Measurements from ENCODE around the gene HDAC9.

Gene HDAC9

GRCh38 chr7:18663321-18663720 lies 167.8 kb downstream of the HDAC9 start:
- no peak for DNase-seq (ENCODE audit: low read depth)

DNA sequence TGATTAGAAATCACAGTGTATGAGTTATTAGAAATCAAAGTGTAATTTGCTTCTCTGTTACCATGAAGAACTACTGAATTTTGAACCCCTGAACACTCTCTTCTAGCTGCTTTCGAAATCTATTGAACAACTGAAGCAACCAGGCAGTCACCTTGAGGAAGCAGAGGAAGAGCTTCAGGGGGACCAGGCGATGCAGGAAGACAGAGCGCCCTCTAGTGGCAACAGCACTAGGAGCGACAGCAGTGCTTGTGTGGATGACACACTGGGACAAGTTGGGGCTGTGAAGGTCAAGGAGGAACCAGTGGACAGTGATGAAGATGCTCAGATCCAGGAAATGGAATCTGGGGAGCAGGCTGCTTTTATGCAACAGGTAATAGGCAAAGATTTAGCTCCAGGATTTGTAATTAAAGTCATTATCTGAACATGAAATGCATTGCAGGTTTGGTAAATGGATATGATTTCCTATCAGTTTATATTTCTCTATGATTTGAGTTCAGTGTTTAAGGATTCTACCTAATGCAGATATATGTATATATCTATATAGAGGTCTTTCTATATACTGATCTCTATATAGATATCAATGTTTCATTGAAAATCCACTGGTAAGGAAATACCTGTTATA lies 170.7 kb downstream of the HDAC9 start:
- peak; percentile 35 for DNase-seq (ENCODE audit: low read depth)

DNA sequence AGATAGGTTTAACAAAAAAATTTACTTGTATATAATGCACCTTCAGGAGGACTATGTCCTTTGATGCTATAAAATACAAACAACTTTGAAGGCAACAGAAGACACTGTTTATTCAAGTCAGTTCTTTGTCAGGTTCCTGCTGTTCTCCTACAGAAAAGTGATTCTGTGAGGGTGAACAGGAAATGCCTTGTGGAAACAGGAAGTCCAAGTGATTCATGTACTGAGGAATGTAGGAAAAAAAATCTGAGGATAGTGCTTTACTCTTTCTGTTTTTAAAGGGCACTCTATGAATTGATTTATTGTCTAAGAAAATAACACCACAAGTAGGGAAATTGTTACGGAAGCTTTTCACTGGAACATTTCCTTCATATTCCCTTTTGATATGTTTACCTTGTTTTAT lies 171.9 kb downstream of the HDAC9 start:
- no peak for DNase-seq (ENCODE audit: low read depth)

GRCh38 chr7:18671176-18671575 lies 175.6 kb downstream of the HDAC9 start:
- DNase-seq (ENCODE audit: low read depth) = no peak

GRCh38 chr7:18675579-18675978 lies 180.0 kb downstream of the HDAC9 start:
- no peak for DNase-seq (ENCODE audit: low read depth)

DNA sequence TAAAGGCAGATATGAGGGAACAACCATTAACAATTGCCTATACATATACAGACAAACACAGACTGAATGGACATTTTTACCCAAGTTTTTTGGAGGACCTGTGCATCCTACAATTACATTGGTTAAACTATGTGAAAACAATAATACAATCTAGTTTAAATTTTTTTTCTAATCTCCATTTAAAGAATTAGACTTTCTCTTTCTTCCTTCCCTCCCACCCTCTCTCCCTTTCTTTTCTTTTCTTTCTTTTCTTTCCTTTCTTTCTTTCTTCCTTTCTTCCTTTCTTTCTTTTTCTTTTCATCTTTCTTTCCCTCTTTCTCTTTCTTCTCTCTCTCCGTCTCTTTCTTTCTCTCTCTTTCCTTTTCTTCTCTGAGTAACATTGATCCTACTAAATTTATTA lies 183.7 kb downstream of the HDAC9 start:
- DNase-seq (ENCODE audit: low read depth) = no peak

DNA sequence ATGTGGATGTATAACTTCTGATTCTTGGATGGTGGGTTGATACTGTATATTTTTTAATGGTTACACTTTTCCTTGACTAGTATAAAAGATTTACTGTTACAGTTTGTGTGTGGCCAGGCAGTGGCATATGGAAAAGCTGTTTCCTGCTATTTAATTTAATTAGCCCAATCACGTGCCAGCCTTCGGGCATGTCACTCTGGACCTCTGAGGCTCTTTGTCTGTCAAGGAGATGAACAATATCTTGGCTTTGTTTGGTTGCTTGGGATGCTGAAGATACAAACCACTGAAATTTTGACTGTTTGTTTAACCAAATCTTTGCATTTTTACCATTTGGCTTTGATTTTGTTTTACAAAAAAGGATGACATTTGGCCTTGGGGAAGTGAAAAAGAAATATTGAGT lies 185.0 kb downstream of the HDAC9 start:
- DNase-seq (ENCODE audit: low read depth) = no peak

GRCh38 chr7:18684916-18685315 lies 189.4 kb downstream of the HDAC9 start:
- no peak for DNase-seq (ENCODE audit: low read depth)

DNA sequence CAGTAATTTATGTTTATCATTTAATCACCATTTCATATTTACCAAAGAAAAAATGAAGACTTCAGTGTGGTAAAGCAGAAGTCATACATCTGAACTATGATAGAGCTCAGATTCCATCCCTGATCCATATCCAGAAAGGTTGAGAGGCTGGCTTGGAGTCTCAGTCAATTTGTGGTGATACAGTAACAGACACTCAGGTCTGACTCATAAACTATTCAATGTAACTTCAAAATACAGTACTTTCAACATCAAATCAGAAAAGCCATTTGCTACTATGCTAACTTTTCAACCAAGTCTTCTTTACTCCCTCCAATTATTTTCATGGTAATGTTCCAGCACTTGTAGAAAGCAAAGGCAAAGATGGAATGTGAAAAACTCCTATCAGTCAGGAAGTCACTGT lies 190.4 kb downstream of the HDAC9 start:
- no peak for DNase-seq (ENCODE audit: low read depth)

DNA sequence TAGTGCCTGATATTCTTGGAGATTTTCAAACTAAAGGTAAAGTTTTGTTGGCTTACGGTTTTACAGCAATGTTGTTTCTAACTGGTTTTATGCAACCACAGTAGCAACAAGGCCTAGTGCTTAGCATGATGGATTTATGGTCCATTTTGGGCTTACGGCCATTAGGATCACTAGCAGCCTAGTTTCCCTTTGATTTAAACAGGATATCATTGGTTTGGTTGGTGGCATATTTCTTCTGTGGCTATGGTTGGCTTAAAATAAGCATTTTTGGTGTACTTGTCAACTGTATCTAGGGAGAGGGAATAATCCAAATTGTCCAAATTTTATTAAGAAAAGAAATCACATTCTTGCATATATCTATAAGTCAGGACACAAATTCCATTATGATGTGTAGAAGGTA lies 194.0 kb downstream of the HDAC9 start:
- no peak for DNase-seq (ENCODE audit: low read depth)

- DNase-seq (ENCODE audit: low read depth) = no peak
Observed at GRCh38 chr7:18693406-18693805, 197.9 kb downstream of the HDAC9 start.

GRCh38 chr7:18693816-18694215 lies 198.3 kb downstream of the HDAC9 start:
- no peak for DNase-seq (ENCODE audit: low read depth)

GRCh38 chr7:18694484-18694883 lies 198.9 kb downstream of the HDAC9 start:
- DNase-seq (ENCODE audit: low read depth) = no peak

GRCh38 chr7:18694911-18695310 lies 199.4 kb downstream of the HDAC9 start:
- no peak for DNase-seq (ENCODE audit: low read depth)

DNA sequence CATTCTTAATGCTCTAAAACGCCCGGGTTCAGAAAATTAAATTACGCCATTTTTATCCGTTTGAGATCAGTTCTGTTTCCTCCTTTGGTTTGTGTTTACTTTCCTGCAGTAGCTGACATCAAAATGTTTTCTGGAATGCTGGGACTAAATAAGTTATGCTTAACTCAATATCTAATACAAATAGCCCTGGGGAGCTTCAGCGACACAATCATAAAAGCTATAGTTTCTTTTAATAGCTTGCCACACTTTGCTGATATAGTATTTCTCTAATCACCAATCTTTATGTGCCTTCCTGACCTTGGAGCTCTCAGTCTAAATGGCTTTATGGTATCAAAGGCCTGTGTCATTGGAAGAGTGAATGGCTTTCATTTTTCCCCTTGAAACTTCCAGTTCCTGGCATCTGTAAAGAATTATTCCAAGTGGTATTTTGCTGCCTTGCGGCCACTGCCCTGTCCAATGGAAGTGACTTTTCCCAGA lies 202.7 kb downstream of the HDAC9 start:
- DNase-seq (ENCODE audit: low read depth) = no peak

DNA sequence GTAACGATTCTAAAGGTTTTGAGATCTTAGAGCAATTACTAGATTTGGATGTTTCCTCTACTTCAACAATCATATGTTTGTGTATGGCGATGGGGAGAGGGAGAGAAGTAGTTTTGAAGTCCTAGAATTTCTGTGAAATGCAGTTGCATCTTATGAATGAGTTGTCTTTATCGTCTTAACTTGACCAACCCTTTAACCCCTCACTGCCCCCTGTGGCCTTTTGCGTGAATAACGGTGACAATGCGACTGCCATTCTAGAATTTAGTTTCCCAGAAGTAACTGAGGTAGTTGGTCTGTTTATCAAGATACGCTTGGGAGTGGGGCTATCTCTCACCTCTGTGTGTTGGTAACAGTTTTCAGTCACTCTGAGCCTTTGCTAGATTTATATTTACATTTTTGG lies 204.6 kb downstream of the HDAC9 start:
- DNase-seq (ENCODE audit: low read depth) = no peak

DNA sequence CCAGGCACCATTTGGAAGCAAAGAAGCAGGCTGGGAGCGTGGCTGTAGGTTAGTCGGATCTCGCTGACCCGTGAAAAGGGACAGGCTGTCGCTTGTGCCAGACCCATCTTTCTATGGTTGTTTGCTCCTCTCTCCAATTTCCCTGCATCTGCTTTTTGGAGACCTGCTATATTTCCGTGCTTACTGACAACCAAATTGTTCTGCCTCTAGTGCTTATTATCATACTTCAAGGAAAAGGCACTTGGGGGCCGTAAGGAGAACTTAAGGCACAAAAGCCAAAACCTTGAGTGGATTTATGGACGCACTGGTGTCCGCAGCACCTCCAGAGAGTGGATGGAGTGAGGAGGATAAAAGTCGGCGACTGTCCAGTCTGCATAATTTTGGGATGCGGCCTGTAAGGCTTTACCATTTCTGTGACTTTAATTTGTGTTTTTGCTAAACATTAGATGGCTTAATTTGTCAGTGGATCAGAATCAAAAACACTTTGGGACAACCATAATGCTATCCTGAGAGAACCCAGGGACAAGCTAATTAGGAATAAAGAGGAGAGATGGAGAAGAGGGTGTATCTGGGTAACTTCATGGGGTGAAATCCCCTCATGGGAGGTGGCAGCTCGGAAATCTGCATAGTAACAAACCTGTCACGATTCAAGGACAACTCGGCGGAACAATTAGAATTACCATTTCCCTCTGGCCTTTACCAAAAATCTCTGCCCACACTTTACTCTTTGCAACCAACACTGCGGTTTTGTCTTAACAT lies 206.7 kb downstream of the HDAC9 start:
- no peak for DNase-seq (ENCODE audit: low read depth)

DNA sequence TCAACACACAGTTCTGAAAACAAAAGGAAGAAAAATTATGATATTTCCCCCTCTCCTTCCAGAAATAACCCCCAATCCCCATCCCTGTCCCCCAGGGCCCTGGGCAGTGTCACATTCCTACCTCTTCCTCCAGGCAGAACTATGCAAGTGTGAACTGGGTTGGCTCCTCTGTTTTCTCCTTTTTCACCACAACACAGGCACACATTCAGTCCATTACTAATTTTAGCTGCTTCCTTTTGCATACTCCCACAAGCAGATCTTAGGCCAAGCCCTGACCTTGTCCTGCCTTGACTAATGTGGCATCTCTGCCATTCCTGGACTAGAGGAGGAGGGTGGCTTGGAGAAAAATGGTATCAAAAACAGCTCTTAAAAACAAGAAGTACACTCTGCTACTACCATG lies 208.1 kb downstream of the HDAC9 start:
- no peak for DNase-seq (ENCODE audit: low read depth)

DNA sequence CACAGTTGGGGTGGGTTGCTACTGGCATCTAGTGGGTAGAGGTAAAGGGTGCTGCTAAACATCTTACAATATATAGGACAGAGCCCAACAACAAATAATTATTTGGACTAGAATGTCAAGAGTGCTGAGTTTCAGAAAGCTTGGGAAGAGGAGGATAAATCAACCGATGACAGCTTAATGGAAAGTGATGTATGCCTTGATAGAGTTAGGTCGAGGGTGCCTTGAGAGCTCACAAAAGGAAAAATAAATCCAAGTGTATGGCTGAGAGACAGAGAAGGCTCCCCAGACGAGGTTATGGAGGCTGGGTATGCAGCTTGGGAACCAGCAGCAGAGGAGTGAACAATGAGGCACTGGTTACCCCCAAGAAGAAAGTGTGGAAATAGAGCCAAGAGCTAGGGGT lies 211.1 kb downstream of the HDAC9 start:
- DNase-seq (ENCODE audit: low read depth) = no peak

- no peak for DNase-seq (ENCODE audit: low read depth)
Observed at GRCh38 chr7:18708204-18708603, 212.7 kb downstream of the HDAC9 start.

- DNase-seq (ENCODE audit: low read depth) = no peak
Observed at GRCh38 chr7:18715988-18716387, 220.4 kb downstream of the HDAC9 start.

DNA sequence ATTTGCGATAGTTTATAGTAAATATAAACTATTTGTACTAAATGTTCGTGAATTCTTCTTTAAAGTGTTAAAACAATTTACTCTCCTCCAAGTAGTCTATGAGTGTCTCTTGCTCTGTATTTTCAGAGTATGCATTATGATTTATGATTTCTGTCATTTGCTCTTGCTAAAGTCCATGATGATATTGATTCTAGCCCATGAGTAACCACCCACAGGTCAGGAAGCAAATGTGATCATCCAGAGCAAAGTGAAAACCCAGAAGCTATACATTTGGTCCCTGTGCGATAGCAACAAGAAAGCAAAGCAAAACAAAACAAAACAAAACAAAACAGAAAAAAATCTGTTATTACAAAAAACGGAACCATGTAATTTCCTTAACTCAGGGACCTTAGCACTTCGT lies 225.9 kb downstream of the HDAC9 start:
- DNase-seq (ENCODE audit: low read depth) = no peak

DNA sequence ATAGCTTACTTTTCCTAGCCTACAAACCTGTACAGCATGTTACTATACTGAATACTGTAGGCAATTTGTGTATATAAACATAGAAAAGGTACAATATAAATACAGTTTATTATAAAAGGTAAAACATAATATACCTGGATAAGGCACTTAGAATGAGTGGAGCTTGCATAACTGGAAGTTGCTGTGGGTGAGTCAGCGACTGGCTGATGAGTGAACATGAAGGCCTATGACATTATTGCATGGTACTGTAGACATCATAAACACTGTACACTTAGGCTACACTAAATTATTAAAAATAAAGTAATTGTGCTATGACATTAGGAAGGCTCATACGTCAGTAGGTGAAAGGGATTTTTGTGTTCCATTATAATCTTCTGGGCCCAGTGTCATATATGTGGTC lies 228.8 kb downstream of the HDAC9 start:
- no peak for DNase-seq (ENCODE audit: low read depth)
